ENCODE data around the gene HELLS. TPM values are rescaled to one million over a fixed set of nuclear protein-coding genes. Genes with fewer than 3 reads are reported as not detected.
"Not testable (repeated sequence)": the region's sequence is repeated elsewhere in the genome, so short reads cannot be mapped to it uniquely, and the experiment has no call there.

Gene HELLS
- total RNA-seq, 4 donors from 2014 or later, result 1.9 to 15.1 (median 7.1) TPM

DNA sequence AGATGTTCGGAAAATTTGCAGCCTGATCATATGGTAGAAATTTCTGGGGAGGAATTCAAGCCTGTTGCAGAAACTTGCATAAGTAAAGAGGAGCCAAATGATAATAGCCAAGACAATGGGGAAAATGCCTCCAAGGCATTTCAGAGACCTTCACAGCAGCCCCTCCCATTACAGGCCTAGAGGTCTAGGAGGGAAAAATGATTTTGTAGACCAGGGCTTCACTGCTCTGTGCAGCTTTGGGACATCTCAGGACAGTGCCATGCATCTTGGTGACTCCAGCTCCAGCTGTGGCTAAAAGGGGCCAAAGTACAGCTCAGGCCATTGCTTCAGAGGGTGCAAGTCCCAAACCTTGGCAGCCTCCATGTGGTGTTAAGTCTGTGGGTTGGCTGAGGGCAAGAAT is 87.4 kb downstream of the HELLS start:
- in situ Hi-C loops (cut with MboI; ENCODE audit: low pct_ligation_motif_present in 1 of 4, low pct_unique_long_range_greater_than_20kb in 1 of 4, low sequenced_read_pairs in 3 of 4), result loop anchor here in 1 of 4 donors (25.0 kb wide), 1 partner anchor 729 kb away; no protein-coding TSS in a partner anchor
- no peak overlapping the region for H3K27ac ChIP-seq
- no peaks in the 10 kb centered on the region for H3K27me3 ChIP-seq
- no peaks in the 10 kb centered on the region for H3K36me3 ChIP-seq
- 100% methylated on average over 1 of the region's 1 CpG for WGBS, 2 donors (ENCODE audit: low coverage in 1 of 2)
- intact Hi-C loops (cut with DNase I; ENCODE audit: low total_unique reads), result no loop called here
- DNase-seq, result no peak
- peaks cover 2 to 7% of the 10 kb centered on the region in 2 donors for H3K9me3 ChIP-seq
- H3K4me1 ChIP-seq, result no peaks in the 10 kb centered on the region
- H3K4me3 ChIP-seq, result no peak overlapping the region
- TF ChIP-seq, protein P1, sequence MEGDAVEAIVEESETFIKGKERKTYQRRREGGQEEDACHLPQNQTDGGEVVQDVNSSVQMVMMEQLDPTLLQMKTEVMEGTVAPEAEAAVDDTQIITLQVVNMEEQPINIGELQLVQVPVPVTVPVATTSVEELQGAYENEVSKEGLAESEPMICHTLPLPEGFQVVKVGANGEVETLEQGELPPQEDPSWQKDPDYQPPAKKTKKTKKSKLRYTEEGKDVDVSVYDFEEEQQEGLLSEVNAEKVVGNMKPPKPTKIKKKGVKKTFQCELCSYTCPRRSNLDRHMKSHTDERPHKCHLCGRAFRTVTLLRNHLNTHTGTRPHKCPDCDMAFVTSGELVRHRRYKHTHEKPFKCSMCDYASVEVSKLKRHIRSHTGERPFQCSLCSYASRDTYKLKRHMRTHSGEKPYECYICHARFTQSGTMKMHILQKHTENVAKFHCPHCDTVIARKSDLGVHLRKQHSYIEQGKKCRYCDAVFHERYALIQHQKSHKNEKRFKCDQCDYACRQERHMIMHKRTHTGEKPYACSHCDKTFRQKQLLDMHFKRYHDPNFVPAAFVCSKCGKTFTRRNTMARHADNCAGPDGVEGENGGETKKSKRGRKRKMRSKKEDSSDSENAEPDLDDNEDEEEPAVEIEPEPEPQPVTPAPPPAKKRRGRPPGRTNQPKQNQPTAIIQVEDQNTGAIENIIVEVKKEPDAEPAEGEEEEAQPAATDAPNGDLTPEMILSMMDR (IDR thresholded peaks at IDR 0.05), result no peak
- no peak for TF ChIP-seq POLR2A (IDR thresholded peaks at IDR 0.05)
- TF ChIP-seq POLR2AphosphoS5 (IDR thresholded peaks at IDR 0.05), result no peak
- no peak for TF ChIP-seq EP300 (IDR thresholded peaks at IDR 0.05; ENCODE audit: low read depth)

DNA sequence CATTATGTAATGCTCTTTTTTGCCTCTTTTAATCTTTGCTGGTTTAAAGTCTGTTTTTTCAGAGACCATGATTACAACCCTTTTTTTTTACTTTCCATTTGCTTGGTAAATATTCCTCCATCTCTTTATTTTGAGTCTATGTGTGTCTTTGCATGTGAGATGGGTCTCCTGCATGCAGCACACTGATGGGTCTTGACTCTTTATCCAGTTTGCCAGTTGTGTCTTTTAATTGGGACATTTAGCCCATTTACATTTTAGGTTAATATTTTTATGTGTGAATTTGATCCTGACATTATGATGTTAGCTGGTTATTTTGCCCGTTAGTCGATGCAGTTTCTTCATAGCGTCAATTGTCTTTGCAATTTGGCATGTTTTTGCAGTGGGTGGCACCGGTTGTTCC is 92.5 kb downstream of the HELLS start:
- H3K27me3 ChIP-seq; H3K4me3 ChIP-seq; intact Hi-C loops (cut with DNase I; ENCODE audit: low total_unique reads); DNase-seq; H3K36me3 ChIP-seq; H3K27ac ChIP-seq; H3K4me1 ChIP-seq: not testable (repeated sequence)
- H3K9me3 ChIP-seq, result peaks cover 11% of the 10 kb centered on the region in 2 donors
- 95 to 97% methylated on average over 4 of the region's 4 CpGs for WGBS, 2 donors (ENCODE audit: low coverage in 1 of 2)
- in situ Hi-C loops (cut with MboI; ENCODE audit: low pct_ligation_motif_present in 1 of 4, low pct_unique_long_range_greater_than_20kb in 1 of 4, low sequenced_read_pairs in 3 of 4), result loop anchor here in 1 of 4 donors (25.0 kb wide), 1 partner anchor 724 kb away; no protein-coding TSS in a partner anchor

DNA sequence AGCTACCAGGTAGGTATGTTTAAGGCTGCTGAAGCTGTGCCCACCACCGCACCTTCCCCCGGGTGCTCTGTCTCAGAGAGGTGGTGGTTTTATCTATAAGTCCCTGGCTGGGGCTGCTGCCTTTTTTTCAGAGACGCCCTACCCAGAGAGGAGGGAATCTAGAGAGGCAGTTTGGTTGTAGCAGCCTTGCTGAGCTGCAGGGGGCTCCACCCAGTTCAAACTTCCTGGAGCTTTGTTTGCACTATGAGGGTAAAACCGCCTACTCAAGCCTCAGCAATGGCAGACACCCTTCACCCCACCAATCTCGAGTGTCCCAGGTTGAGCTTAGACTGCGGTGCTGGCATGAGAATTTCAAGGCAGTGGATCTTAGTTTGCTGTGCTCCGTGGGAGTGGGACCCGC is 94.3 kb downstream of the HELLS start:
- no peaks in the 10 kb centered on the region for H3K27me3 ChIP-seq
- H3K36me3 ChIP-seq, result no peaks in the 10 kb centered on the region
- 97% methylated on average over 8 of the region's 8 CpGs; no CpG with 5 or more reads in 1 of the 2 donors for WGBS, 2 donors (ENCODE audit: low coverage in 1 of 2)
- no peak overlapping the region for H3K27ac ChIP-seq
- no peak for DNase-seq
- H3K4me1 ChIP-seq, result peaks cover 0 to 9% (median 0%) of the 10 kb centered on the region in 4 donors
- TF ChIP-seq POLR2A (IDR thresholded peaks at IDR 0.05), result no peak
- TF ChIP-seq, protein P1 (IDR thresholded peaks at IDR 0.05), result no peak
- no peak for TF ChIP-seq POLR2AphosphoS5 (IDR thresholded peaks at IDR 0.05)
- TF ChIP-seq EP300 (IDR thresholded peaks at IDR 0.05; ENCODE audit: low read depth), result no peak
- in situ Hi-C loops (cut with MboI; ENCODE audit: low pct_ligation_motif_present in 1 of 4, low pct_unique_long_range_greater_than_20kb in 1 of 4, low sequenced_read_pairs in 3 of 4), result loop anchor here in 1 of 4 donors (25.0 kb wide), 1 partner anchor 722 kb away; no protein-coding TSS in a partner anchor
- intact Hi-C loops (cut with DNase I; ENCODE audit: low total_unique reads), result no loop called here
- no peak overlapping the region for H3K4me3 ChIP-seq
- peaks cover 11% of the 10 kb centered on the region in 2 donors for H3K9me3 ChIP-seq

DNA sequence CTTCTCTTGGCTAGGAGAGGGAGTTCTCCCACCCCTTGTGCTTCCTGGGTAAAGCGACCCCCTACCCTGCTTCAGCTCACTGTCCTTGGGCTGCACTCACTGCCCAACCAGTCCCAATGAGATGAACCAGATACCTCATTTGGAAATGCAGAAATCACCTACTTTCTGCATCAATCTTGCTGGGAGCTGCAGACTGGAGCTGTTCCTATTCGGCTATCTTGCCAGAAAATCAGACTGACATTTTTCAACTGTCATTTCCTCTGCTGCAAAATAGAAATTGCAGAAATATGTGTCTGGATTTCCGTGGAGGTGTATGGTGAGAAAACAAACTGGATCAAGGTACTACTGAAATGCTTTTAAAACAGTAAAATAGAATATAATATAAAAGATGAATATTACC is 95.0 kb downstream of the HELLS start:
- no peak overlapping the region for H3K4me3 ChIP-seq
- H3K9me3 ChIP-seq, result peaks cover 11% of the 10 kb centered on the region in 2 donors
- H3K27me3 ChIP-seq, result no peaks in the 10 kb centered on the region
- H3K4me1 ChIP-seq, result peaks cover 0 to 9% (median 0%) of the 10 kb centered on the region in 4 donors
- in situ Hi-C loops (cut with MboI; ENCODE audit: low pct_ligation_motif_present in 1 of 4, low pct_unique_long_range_greater_than_20kb in 1 of 4, low sequenced_read_pairs in 3 of 4), result loop anchor here in 1 of 4 donors (25.0 kb wide), 1 partner anchor 722 kb away; no protein-coding TSS in a partner anchor
- no peak overlapping the region for H3K27ac ChIP-seq
- intact Hi-C loops (cut with DNase I; ENCODE audit: low total_unique reads), result no loop called here
- TF ChIP-seq POLR2A (IDR thresholded peaks at IDR 0.05) (no peak), EP300 (IDR thresholded peaks at IDR 0.05; ENCODE audit: low read depth) (no peak), POLR2AphosphoS5 (IDR thresholded peaks at IDR 0.05) (no peak)
- TF ChIP-seq, protein P1 (IDR thresholded peaks at IDR 0.05), result no peak
- no peaks in the 10 kb centered on the region for H3K36me3 ChIP-seq
- WGBS, 2 donors (ENCODE audit: low coverage in 1 of 2), result 49 to 68% methylated on average over 2 to 3 of the region's 3 CpGs
- DNase-seq, result no peak

DNA sequence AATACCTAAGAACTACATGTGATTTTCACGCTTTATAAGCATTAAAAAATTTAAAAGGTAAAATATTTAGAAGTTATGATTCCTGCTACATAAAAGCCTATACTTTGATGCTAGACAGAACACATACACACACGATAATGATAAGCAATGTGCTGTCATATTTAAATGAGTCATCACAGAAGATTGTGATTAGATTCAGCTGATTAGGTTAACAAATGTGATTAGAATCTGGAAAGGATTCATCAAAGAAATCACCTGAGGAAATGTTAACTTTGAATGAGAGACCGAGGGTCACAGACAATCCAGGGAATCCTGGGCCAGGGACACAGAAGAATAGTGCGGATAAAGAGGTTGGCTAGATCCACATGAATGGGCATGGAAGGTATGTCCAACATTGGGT is 95.9 kb downstream of the HELLS start:
- Histone ChIP-seq H3K27me3 (no peaks in the 10 kb centered on the region), H3K9me3 (peaks cover 11% of the 10 kb centered on the region in 2 donors), H3K36me3 (no peaks in the 10 kb centered on the region), H3K4me3 (no peak overlapping the region), H3K27ac (no peak overlapping the region), H3K4me1 (peaks cover 0 to 9% (median 0%) of the 10 kb centered on the region in 4 donors)
- 72 to 90% methylated on average over 2 to 4 of the region's 4 CpGs for WGBS, 2 donors (ENCODE audit: low coverage in 1 of 2)
- in situ Hi-C loops (cut with MboI; ENCODE audit: low pct_ligation_motif_present in 1 of 4, low pct_unique_long_range_greater_than_20kb in 1 of 4, low sequenced_read_pairs in 3 of 4) (loop anchor here in 1 of 4 donors (25.0 kb wide), 1 partner anchor 721 kb away; no protein-coding TSS in a partner anchor), intact Hi-C loops (cut with DNase I; ENCODE audit: low total_unique reads) (no loop called here)
- no peak for TF ChIP-seq POLR2A (IDR thresholded peaks at IDR 0.05)
- TF ChIP-seq, protein P1 (IDR thresholded peaks at IDR 0.05), result no peak
- TF ChIP-seq POLR2AphosphoS5 (IDR thresholded peaks at IDR 0.05), result no peak
- TF ChIP-seq EP300 (IDR thresholded peaks at IDR 0.05; ENCODE audit: low read depth), result no peak
- DNase-seq, result no peak

All from transverse colon (tissue), 4 donors.